Placental pericyte (primary cell): Measurements from ENCODE around the gene MMP8. TPM values are rescaled to one million over a fixed set of nuclear protein-coding genes. Genes with fewer than 3 reads are reported as not detected.

Experiments used
- total RNA-seq: library from RNA; depleted of rRNA; stranded (reverse); fragments of >200 nt; gene quantifications from 2 replicates; pipeline ENCODE4 v1.2.3, GENCODE V29; 2012

Gene MMP8, protein sequence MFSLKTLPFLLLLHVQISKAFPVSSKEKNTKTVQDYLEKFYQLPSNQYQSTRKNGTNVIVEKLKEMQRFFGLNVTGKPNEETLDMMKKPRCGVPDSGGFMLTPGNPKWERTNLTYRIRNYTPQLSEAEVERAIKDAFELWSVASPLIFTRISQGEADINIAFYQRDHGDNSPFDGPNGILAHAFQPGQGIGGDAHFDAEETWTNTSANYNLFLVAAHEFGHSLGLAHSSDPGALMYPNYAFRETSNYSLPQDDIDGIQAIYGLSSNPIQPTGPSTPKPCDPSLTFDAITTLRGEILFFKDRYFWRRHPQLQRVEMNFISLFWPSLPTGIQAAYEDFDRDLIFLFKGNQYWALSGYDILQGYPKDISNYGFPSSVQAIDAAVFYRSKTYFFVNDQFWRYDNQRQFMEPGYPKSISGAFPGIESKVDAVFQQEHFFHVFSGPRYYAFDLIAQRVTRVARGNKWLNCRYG
- total RNA-seq, result 0.14 TPM in 1 of 2 replicates, not detected in the other

DNA sequence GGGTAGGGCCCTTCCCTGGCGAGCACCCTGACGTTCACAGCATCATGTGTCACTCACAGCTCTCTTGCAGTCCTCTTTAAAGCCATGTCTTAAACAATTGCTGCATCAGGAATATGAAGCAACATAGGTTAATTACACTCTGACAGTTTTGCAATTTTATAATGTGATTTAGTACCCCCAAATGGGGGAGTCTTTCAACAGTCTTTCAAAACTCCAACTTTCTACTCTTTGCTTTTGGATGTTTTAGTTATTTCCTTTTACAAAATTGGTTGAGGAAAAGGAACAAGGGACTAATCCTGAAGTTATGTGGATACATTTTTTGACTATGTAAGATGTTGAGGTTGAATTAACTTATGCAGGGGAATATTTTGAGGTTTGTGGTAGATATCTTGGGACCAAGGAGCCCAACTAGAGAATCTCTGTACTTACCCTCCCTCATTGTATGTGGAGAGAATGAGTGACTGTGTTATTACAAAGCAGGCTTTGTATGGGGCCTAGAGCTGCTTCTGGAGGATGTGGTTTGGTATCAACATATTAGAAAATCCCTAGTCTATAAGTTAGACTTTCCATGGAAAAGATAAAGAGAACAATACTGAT is at the start of gene MMP8:
TSS of gene MMP8 (minus strand) at position 51 of the 597 bp plus-strand sequence. CDS start 99 bp downstream, outside the sequence.

DNA sequence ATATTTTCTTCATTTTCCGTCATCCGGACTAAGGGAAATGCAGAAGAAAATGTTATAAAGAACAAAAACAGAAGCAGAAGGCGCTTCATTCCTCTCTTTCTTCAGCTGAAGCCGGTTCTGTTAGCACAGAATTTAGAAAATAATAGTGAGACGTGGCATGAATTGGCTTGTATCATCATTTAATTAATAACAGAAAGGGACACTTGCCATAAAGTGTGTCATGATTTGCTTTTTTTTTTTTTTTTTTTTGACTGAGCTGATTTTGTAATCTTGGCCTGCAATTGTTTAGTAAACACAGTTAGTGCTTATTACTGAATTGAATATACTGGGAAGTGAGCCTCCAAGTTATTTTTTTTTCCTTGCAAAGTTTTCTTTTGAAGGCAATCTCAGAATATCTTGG is 19.1 kb downstream of the MMP8 start, which contains the start of gene MMP27:
TSS of gene MMP27 (minus strand) at position 144 of the 400 bp plus-strand sequence. CDS start at position 89, 55 bp downstream.

Other genes with a start within 250 kb of the MMP8 start
- 1.1 TPM in 1 of 2 replicates, not detected in the other for gene MMP7, start 194.2 kb downstream of the MMP8 start, total RNA-seq
- not detected in 2 replicates for gene MMP20, start 99.6 kb downstream of the MMP8 start, total RNA-seq
- gene MMP27, start 19.2 kb downstream of the MMP8 start, total RNA-seq, result not detected in 2 replicates
- 0.22 and 22.3 TPM in 2 replicates for gene MMP10, start 55.7 kb upstream of the MMP8 start, total RNA-seq
- gene MMP1, start 73.2 kb upstream of the MMP8 start, total RNA-seq, result 19.7 and 1,229 TPM in 2 replicates
- gene MMP3, start 118.7 kb upstream of the MMP8 start, total RNA-seq, result 56.5 and 1,280 TPM in 2 replicates
- 0.22 and 5.6 TPM in 2 replicates for gene MMP12, start 150.0 kb upstream of the MMP8 start, total RNA-seq
- 0.14 TPM in 1 of 2 replicates, not detected in the other for gene MMP13, start 230.8 kb upstream of the MMP8 start, total RNA-seq